BJ (cell line): ENCODE data around the gene DSTYK. TPM values are rescaled to one million over a fixed set of nuclear protein-coding genes. Genes with fewer than 3 reads are reported as not detected.

Source experiments
- CTCF ChIA-PET: fragments of 350-600 bp; formaldehyde crosslinking; extraction: SDS; loops from one replicate; lab custom pipeline; 2021; ENCODE audit warnings: antibody characterized with exemption, inconsistent platforms; lab: Yijun Ruan, JAX
- POLR2A ChIA-PET: fragments of 300-600 bp; sonication (Branson Sonifier 250); formaldehyde crosslinking; extraction: SDS; loops from one replicate; lab custom pipeline; 2021; ENCODE audit warnings: antibody characterized with exemption; lab: Charles Lee
- DNase-seq: peaks from one replicate; pipeline ENCODE4 v3.0.0-alpha.2; 2011; ENCODE audit warnings: low read depth
- H3K27me3 ChIP-seq: 2 replicates; pipeline ENCODE4 v1.6.0; 2011; ENCODE audit warnings: low read length; ENCODE audit not compliant: control insufficient read depth, insufficient read depth
- H3K36me3 ChIP-seq: 2 replicates; pipeline ENCODE4 v1.5.1; 2011; ENCODE audit warnings: low read length; ENCODE audit not compliant: control insufficient read depth, insufficient read depth
- H3K4me3 ChIP-seq: 2 replicates; pipeline ENCODE4 v1.5.1; 2011; ENCODE audit warnings: low read depth, mild to moderate bottlenecking, control low read depth, low read length
- polyA plus RNA-seq: library from polyadenylated mRNA; depleted of rRNA; stranded (reverse); fragments of >200 nt; gene quantifications from 2 replicates; pipeline ENCODE4 v1.2.3, GENCODE V29; 2011
- TF ChIP-seq, protein P1 (sequence below): IDR thresholded peaks from 2 replicates; pipeline ENCODE4 v1.5.1; 2011; ENCODE audit warnings: low read depth, mild to moderate bottlenecking, control low read depth, inconsistent platforms, low read length, moderate library complexity; ENCODE audit not compliant: insufficient read depth

Gene DSTYK
- polyA plus RNA-seq, 1 experiment: 9.7 TPM

DNA sequence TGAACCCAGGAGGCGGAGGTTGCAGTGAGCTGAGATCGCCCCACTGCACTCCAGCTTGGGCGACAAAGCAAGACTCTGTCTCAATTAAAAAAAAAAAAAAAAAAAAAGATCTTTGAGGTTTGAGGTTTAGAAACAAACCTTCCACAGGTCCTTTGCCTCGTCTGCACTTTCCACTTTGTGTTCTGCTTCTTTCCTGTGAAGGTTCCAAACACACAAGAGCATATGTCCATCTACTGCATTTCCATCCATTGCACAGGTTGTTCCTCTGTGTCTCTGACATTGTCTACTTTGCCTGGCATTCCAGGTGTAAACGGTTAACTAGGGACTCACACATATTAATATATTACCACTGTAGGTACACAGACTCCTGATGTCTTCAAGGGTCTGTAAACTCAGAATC, 40.1 kb downstream of the DSTYK start:
- ChIA-PET POLR2A (no interaction called here), CTCF (no interaction called here)
- no peaks in the 10 kb centered on the region for H3K27me3 ChIP-seq

DNA sequence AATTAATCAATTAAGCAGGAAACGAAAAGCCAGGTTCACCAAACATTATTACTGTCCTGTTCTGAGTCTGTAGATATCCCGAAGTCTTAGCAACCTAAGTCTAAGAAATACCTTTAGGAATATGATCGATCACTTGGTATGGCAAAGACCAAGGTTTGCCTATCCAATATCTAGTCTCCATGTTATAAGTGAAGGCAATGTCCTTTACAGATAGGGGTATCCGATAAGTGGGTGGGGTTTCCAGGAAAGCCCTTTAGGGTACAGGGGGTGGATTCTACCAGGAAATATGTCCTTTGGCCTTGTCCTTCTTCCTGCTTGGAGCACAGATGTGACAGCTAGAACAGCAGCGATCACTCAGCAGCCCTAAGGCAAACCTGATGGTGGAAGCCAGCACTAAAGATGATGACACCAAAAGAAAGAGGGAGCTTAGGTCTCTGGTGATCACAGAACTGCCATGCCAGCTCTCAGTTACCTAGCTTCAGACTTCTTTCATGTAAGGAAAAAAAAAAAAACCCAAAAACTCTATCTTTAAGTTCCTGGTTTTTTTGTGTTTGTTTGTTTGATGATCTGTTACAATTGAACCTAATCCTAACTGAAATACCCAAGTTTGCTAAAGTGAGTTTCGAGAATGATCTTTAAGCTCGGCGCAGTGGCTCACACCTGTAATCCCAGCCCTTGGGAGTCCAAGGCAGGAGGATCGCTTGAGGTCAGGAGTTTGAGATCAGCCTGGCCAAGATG, 40.8 kb downstream of the DSTYK start:
- DNase-seq: no peak
- POLR2A ChIA-PET: no interaction called here
- TF ChIP-seq, protein P1, sequence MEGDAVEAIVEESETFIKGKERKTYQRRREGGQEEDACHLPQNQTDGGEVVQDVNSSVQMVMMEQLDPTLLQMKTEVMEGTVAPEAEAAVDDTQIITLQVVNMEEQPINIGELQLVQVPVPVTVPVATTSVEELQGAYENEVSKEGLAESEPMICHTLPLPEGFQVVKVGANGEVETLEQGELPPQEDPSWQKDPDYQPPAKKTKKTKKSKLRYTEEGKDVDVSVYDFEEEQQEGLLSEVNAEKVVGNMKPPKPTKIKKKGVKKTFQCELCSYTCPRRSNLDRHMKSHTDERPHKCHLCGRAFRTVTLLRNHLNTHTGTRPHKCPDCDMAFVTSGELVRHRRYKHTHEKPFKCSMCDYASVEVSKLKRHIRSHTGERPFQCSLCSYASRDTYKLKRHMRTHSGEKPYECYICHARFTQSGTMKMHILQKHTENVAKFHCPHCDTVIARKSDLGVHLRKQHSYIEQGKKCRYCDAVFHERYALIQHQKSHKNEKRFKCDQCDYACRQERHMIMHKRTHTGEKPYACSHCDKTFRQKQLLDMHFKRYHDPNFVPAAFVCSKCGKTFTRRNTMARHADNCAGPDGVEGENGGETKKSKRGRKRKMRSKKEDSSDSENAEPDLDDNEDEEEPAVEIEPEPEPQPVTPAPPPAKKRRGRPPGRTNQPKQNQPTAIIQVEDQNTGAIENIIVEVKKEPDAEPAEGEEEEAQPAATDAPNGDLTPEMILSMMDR: no peak
- no peak overlapping the region for H3K4me3 ChIP-seq
- CTCF ChIA-PET: no interaction called here
- H3K36me3 ChIP-seq: peaks cover 7% of the 10 kb centered on the region
- H3K27me3 ChIP-seq: no peaks in the 10 kb centered on the region

More for the DNA sequence above, 40.1 kb downstream of the DSTYK start:
- TF ChIP-seq, protein P1: no peak
- Histone ChIP-seq H3K4me3 (no peak overlapping the region), H3K36me3 (peaks cover 7% of the 10 kb centered on the region)
- DNase-seq: no peak

DNA sequence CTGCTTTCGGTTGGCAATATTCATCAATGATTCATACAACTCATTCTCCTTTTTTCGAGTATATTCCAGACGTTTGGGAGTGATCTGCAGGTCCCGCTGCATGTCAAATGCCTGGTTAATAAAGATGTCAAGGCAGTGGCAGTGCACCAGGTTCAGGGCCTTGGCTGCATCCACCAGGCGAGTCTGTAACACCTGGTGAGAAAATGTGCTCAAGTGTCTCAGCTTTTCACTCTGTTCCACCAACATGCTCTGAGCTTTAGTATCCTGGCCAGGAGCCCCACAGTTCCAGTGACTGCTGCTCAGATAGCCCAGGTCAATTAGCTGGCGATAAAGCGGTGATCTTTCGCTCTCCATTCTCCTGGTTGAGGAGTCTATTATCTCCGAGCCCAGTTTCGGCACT, 42.3 kb downstream of the DSTYK start:
- Histone ChIP-seq H3K27me3 (no peaks in the 10 kb centered on the region), H3K36me3 (peaks cover 7% of the 10 kb centered on the region), H3K4me3 (no peak overlapping the region)
- no peak for DNase-seq
- ChIA-PET CTCF (no interaction called here), POLR2A (no interaction called here)
- TF ChIP-seq, protein P1: no peak

DNA sequence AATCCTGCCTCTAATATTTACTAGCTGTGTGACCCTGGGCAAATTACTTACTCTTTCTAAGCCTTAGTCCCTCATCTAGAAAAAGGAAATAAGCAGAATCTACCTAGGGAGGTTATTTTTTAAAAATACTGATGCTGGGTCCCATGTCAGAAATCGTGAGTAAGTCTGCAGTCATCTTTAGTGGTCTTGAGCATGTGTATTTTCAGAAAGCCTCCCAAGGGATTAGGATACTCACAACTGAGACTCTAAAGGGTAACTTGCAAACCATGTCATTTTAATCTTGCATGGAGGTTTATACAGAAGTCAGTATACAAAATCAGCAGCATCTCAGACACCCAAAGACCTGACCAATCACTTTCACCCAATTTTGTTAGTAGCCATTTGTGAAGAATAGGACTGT, 43.2 kb downstream of the DSTYK start:
- CTCF ChIA-PET: no interaction called here
- POLR2A ChIA-PET: no interaction called here
- Histone ChIP-seq H3K27me3 (no peaks in the 10 kb centered on the region), H3K4me3 (no peak overlapping the region), H3K36me3 (peaks cover 11% of the 10 kb centered on the region)
- TF ChIP-seq, protein P1: no peak
- no peak for DNase-seq

DNA sequence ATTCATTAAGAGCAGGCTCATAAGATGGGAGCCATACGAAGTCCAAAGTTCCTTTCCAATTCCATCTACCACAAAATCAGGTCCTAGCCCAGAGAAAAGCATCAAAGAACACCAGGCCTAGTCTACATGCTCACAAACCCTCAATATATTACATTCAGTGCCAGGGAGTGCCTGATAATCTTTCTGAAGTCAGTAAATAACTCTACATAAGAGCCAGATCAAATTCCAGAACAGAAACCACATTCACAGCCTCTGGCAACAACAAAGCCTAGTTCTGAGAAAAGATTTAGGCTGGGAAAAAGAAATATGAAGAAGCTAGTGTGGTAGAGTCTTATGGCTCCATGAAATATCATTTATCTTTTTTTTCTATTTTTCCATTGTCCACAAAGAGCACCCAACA, 49.2 kb downstream of the DSTYK start:
- no peak for DNase-seq
- TF ChIP-seq, protein P1: no peak
- CTCF ChIA-PET: interaction anchor here (2.9 kb wide), 1 partner anchor 21 kb away, joined by 8 read pairs; no protein-coding TSS in a partner anchor
- Histone ChIP-seq H3K27me3 (no peaks in the 10 kb centered on the region), H3K36me3 (peaks cover 28% of the 10 kb centered on the region), H3K4me3 (no peak overlapping the region)
- POLR2A ChIA-PET: no interaction called here
